ENCODE data around the gene RIPPLY2. TPM values are rescaled to one million over a fixed set of nuclear protein-coding genes. Genes with fewer than 3 reads are reported as not detected.

Gene RIPPLY2
- total and polyA plus RNA-seq, 2 donors (not counting 3 experiments of a cell fraction or from before 2014, with no cell fraction given): 0.25 to 0.53 TPM

DNA sequence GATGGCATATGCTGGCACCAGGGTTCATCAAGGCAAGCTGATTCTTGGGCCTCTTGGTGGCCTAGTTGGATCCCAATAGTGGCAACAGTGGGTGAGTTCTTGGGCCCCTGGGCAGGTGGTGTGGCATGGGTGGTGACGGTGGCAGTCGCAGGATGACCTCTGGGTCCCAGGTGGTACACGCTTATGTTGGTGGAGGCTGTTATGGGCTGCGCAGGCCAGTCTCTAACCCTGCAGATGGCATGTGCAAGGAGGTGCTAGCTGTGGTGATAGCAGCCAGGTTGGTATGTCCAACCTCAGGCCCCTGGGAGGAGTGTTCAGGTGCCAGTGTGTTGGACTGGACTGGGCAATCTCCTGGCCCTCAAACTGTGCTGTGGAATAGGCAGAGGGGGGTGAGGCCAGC, 52.5 kb downstream of the RIPPLY2 start:
- CTCF ChIA-PET: no interaction called here
- POLR2A ChIA-PET: no interaction called here
- intact Hi-C loops (cut with micrococcal nuclease): no loop called here

More for the DNA sequence above, 52.5 kb downstream of the RIPPLY2 start:
- Histone ChIP-seq H3K9me1 (replicated peaks; ENCODE audit: control insufficient read depth, extremely low read depth, insufficient read depth, low read length) (no peaks in the 10 kb centered on the region), H2AFZ (ENCODE audit: low read depth, low read length) (no peak overlapping the region), H3K36me3 (ENCODE audit: control insufficient read depth in 2 of 2, extremely low read depth in 1 of 2, insufficient read depth in 2 of 2, low read length in 2 of 2) (no peaks in the 10 kb centered on the region), H3K9me3 (replicated peaks; ENCODE audit: control insufficient read depth, insufficient read depth, low read length) (no peaks in the 10 kb centered on the region), H3K9ac (replicated peaks; ENCODE audit: extremely low read depth, insufficient read depth, low read length) (no peak overlapping the region), H3K4me1 (ENCODE audit: control insufficient read depth, extremely low read depth, insufficient read depth, low read length) (no peaks in the 10 kb centered on the region), H3K27me3 (ENCODE audit: control insufficient read depth in 2 of 2, insufficient read depth in 2 of 2, low read length in 2 of 2) (no peaks in the 10 kb centered on the region), H4K20me1 (replicated peaks; ENCODE audit: control insufficient read depth, extremely low read depth, insufficient read depth, low read length) (no peaks in the 10 kb centered on the region), H3K79me2 (ENCODE audit: control insufficient read depth, insufficient read depth, low read length) (peaks cover 3% of the 10 kb centered on the region), H3K4me2 (ENCODE audit: insufficient read depth, low read length) (no peak overlapping the region), H3K4me3 (replicated peaks in 1 of 3; ENCODE audit: insufficient read depth in 1 of 3, low read depth in 1 of 3, low read length in 3 of 3) (no peak overlapping the region), H3K27ac (ENCODE audit: insufficient read depth, low read depth, low read length) (no peak overlapping the region)
- TF ChIP-seq JUN (IDR thresholded peaks at IDR 0.05; ENCODE audit: borderline replicate concordance, insufficient read depth, insufficient read length, low read depth): no peak
- TF ChIP-seq POLR2AphosphoS5 (IDR thresholded peaks at IDR 0.05; ENCODE audit: insufficient read depth, low read depth, low read length): no peak
- TF ChIP-seq, protein P1, sequence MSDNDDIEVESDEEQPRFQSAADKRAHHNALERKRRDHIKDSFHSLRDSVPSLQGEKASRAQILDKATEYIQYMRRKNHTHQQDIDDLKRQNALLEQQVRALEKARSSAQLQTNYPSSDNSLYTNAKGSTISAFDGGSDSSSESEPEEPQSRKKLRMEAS (IDR thresholded peaks at IDR 0.05; ENCODE audit: insufficient read depth, insufficient read length): no peak
- TF ChIP-seq, protein P2, sequence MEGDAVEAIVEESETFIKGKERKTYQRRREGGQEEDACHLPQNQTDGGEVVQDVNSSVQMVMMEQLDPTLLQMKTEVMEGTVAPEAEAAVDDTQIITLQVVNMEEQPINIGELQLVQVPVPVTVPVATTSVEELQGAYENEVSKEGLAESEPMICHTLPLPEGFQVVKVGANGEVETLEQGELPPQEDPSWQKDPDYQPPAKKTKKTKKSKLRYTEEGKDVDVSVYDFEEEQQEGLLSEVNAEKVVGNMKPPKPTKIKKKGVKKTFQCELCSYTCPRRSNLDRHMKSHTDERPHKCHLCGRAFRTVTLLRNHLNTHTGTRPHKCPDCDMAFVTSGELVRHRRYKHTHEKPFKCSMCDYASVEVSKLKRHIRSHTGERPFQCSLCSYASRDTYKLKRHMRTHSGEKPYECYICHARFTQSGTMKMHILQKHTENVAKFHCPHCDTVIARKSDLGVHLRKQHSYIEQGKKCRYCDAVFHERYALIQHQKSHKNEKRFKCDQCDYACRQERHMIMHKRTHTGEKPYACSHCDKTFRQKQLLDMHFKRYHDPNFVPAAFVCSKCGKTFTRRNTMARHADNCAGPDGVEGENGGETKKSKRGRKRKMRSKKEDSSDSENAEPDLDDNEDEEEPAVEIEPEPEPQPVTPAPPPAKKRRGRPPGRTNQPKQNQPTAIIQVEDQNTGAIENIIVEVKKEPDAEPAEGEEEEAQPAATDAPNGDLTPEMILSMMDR (IDR thresholded peaks at IDR 0.05; ENCODE audit: extremely low read depth in 1 of 2, insufficient read depth in 1 of 2, low read depth in 1 of 2, low read length in 2 of 2): no peak
- no peak for TF ChIP-seq MYC (IDR thresholded peaks at IDR 0.05; ENCODE audit: low read depth, low read length)
- TF ChIP-seq GATA2 (IDR thresholded peaks at IDR 0.05; ENCODE audit: insufficient read depth, insufficient read length, low read depth, low read length): no peak
- TF ChIP-seq POLR2A (IDR thresholded peaks at IDR 0.05; ENCODE audit: low read depth, low read length): no peak
- no peak for TF ChIP-seq EZH2 (IDR thresholded peaks at IDR 0.05; ENCODE audit: borderline replicate concordance, low read depth, low read length, severe bottlenecking)
- TF ChIP-seq FOS (IDR thresholded peaks at IDR 0.05; ENCODE audit: borderline replicate concordance, insufficient read depth, low read length): no peak
- DNase-seq (ENCODE audit: low read depth, low spot score) (no peak), FAIRE-seq (no peak)
- dilution Hi-C loops (cut with MboI; ENCODE audit: extremely low pct_ligation_motif_present, low sequenced_read_pairs): no loop called here
- BruUV-seq (replicated peaks): no TSS peak

Other genes starting within 250 kb of the RIPPLY2 start
- gene SNAP91, start 144.3 kb upstream of the RIPPLY2 start, total RNA-seq: 0.72 and 1.5 TPM in 2 replicates
- 1.3 and 1.4 TPM in 2 replicates for gene SNAP91, start 144.3 kb upstream of the RIPPLY2 start, polyA plus RNA-seq
- 13.4 TPM in 2 replicates for gene CYB5R4, start 6.3 kb downstream of the RIPPLY2 start, total RNA-seq
- gene CYB5R4, start 6.3 kb downstream of the RIPPLY2 start, polyA plus RNA-seq: 2.0 and 3.1 TPM in 2 replicates
- 3.5 and 5.8 TPM in 2 replicates for gene MRAP2, start 180.4 kb downstream of the RIPPLY2 start, total RNA-seq
- 8.3 and 8.6 TPM in 2 replicates for gene MRAP2, start 180.4 kb downstream of the RIPPLY2 start, polyA plus RNA-seq